Esophagus mucosa (tissue), 1 donor: ENCODE data around the gene CBX7. TPM values are rescaled to one million over a fixed set of nuclear protein-coding genes. Genes with fewer than 3 reads are reported as not detected.

ENCODE experiments used
- ATAC-seq: fragments of 200-7000 bp; cut with Tn5 transposase; one replicate; pipeline ENCODE4 v1.9.1; 2020
- total RNA-seq: library from RNA; stranded (reverse); gene quantifications from one replicate; pipeline ENCODE4 v1.2.4, GENCODE V29; 2023
- donor health status: DM: yes; HTN: yes; CAD: no.

Gene CBX7
- total RNA-seq, result 4.5 TPM

DNA sequence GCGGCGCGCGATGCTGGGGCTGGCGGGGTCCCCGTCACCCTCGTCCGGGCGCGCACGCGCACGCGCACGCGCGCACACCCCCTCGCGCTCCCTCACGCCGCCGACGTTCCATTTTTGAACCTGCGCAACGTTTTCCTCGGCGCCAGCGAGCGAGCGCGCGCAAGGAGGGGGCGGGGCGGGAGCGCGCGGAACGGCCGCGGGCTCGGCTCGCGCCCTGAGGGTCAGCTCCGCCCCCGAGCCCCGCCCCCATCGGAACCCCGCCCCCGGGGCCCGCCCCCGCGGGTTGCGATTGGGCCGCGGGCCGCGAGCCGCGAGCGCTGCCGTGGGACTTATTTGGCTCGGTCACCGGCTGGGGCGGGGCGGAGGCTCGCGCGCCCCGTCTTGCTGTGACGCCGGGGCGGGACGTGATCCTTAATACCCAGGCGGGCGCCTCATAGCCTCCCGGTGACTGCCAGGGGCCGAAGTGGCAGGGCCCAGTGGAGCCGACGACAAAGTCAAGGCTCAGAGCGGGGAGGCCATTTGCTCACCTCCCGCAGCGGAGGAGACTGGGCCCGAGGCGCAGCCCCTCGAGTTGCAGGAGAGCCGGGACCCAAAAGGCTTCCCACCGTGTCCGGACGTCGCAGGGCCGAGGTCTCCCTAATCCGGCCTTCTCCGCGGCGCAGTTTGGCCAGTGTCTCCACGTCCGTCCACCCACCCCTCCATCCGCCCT lies at the start of gene CBX7:
Gene CBX7, minus strand, starts transcription at position 170 of the 709 bp plus-strand sequence. CDS start 236 bp downstream, outside the sequence.
- ATAC-seq, result peak; percentile 94

DNA sequence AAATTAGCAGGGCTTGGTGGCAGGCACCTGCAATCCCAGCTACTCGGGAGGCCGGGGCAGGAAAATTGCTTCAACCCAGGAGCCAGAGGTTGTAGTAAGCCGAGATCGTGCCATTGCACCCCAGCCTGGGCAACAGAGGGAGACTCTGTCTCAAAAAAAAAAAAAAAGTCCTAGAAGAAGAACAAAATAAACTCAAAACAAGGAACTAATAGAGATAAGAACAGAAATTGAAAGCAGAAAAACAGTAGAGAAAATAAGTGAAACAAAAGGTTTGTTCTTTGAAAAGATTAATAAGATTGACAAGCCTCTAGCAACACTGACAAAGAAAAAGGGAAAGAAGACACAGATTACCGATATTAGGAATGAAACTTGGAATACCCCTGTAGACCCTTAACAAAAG lies 45.1 kb upstream of the CBX7 start:
- ATAC-seq, result no peak

DNA sequence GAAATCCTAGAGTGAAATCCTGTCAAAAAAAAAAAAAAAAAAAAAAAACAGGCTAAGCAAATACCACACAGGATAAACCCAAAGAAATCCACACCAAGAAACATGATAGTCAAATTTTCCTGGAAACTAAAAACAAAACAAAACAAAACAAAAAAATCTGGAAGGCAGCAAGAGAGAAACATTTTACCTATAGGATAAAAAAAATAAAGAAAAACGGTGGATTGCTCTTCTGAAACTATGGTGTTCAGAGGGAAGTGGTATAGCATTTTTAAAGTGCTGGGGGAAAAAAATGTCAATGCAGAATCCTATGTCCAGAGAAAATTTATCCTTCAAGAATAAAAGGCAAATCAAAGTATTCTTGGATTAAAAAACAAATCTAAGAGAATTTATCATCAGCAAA lies 41.6 kb upstream of the CBX7 start:
- no peak for ATAC-seq

DNA sequence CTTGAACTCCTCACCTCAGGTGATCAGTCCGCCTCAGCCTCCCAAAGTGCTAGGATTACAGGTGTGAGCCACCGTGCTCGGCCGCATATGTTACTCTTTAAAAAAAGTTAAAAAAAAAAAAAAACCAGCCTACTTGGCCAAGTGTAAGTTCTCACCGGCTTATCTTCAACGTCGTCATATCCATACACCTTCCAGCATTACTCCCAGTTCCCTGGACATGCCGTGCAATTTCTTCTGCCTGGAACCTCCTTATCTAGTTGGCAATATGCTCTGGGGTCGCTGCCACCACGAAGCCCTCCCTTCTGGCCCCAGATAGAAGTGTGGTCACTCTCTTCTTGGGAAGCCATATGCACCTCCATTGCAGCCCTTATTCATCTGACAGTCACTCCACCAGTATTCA lies 36.3 kb upstream of the CBX7 start:
- ATAC-seq, result no peak

DNA sequence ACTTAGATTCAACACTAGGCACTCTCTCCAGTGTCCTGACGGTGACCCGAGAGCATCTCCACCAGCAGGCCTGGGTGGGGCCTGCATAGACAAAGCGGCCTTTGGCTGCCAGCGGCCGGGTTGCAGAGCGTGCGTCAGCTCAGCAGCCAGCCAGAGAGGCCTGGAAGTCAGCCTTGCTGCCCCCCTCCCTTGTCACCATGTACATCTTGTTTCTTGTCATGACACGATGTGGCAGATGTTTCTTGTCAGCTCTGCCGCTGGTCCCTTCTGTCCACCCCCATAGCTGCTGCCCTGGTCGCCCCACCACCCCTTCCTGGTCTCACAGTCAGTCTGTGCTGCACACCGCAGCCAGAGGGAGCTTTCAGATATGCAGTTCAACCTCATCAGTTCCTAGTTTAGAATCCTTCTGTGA lies 33.1 kb upstream of the CBX7 start:
- ATAC-seq, result peak; percentile 62

DNA sequence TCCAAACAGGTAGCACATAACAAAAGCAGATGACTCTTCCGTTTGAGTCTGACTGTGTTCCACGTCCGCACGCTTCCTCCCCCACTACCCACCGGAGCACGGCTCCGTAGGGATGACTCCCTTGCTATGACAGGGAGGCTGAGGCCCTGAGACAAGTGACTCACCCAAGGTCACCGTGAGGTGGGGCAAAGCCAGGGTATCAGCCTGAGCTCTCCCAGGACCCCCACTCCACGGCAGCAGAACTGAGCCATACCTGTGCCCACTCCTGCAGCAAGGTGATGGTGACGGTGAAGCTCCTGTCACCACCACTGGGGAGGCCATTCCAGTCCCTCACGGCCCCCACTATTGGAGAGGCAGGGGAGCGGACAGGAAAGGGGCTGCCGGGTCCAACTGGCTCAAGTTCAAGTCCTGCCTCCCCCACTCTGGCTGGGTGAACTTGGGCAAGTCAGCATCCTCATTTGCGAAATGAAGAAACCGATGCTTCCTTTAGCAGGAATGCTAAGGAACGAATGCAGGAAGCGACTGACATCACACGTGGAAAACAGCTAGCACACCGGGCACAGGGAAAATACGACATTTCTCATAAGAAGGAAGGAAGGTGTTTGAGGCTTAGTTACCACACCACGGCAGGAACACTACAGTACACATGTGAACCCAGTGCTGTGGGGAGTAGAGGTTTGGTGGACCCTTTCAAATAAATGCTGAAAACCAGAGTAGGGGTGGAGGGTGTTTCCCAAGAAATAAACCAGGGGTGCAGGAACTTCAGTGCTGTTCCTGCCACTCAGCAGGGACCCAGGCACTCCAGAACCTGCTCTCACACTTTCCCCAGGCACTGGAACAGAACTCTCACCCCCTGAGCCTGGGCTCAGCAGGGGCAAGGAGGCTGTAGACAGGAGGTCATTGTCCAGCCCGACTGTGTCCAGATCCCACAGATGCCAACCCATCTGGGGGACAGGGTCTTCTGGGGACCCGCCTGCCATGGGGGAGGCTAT lies 32.4 kb upstream of the CBX7 start:
- peak; percentile 24 for ATAC-seq

DNA sequence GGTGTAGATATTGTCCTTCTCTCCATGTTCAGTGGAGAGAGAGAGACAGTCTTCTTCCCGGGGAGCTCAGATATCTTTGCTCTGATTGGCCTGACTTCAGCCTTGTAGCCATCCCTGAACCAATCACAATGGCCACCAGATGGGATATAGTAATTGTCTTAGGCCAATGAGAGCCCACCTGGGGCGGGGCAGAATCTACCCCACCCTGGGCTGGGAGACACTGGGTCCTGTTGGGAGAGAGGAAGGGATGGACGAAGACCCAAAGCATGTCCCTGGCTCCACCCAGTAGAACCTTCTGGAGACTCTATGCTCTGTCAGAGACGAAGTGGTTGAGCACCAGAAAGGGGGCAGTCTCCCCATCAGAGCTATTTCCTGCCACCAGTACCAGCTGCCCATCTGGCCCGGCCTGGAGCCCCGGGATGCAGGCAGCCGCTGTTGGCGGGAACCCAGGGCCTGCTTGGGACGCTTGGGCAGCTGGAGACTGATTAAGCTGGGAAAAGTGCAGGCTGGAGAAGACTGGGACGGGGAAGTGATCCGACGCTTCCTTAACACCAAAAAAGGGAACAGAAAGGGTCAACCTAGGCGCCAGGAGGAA lies 31.6 kb upstream of the CBX7 start:
- no peak for ATAC-seq

DNA sequence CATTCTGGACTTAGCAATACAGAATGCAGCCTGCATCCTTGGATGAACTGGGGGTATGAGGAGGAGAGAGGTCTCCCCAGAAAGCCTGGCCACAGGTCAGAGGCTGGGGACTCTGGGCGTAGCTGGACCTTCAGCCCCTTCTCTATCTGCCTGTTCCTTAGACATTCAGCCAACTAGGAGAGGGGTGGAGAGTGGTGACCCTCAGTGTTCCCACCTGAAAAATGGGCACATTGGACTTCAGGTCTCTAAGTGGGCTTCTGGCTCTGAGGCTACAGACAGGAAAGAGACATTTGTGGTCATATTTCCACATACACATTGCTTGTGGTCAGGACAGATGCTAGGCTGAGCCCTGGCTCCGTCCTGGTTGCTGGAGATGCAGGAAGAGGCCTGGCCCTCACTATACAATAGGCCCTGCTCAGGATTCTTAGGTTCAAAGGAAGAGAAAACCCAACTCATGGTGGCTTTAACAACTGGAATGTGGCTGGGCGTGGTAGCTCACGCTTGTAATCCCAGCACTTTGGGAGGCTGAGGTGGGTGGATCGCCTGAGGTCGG lies 30.1 kb upstream of the CBX7 start:
- no peak for ATAC-seq

DNA sequence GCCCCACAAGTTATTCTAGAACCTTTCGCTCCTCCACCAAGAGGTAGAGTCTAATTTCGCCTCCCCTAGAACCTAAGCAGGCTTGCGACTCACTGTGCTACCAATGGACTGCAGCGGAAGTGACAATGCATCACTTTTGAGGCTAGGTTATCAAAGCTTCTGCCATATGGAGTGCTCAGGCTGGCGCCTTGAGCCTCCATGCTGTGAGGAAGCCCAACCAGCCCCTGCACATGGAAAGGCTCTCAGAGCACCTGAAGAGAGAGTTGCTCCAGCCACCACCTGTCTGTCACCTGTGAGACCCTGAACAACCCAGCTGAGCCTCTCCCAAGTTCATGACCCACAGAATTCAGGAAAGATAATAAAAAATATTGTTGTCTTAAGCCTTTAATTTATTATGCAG lies 29.3 kb upstream of the CBX7 start:
- no peak for ATAC-seq

DNA sequence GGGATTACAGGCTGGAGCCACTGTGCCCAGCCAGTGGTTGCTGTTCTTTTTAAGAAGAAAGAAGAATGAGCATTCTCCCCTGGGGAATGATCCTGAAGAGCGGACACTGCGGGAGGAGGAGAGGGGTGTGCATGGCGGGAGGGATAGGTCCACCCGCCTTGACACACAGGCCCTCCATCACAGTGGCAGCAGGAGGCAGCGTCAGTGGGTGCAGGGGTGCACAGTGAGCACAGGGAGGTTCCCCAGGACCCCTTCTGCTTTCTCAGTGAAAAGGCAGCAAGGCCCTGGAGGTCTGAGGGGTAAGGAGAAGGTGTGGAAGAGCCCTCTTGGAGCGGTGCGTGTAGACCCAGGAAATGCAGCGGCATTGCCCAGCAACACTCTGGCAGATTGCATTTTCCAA lies 28.9 kb upstream of the CBX7 start:
- no peak for ATAC-seq

DNA sequence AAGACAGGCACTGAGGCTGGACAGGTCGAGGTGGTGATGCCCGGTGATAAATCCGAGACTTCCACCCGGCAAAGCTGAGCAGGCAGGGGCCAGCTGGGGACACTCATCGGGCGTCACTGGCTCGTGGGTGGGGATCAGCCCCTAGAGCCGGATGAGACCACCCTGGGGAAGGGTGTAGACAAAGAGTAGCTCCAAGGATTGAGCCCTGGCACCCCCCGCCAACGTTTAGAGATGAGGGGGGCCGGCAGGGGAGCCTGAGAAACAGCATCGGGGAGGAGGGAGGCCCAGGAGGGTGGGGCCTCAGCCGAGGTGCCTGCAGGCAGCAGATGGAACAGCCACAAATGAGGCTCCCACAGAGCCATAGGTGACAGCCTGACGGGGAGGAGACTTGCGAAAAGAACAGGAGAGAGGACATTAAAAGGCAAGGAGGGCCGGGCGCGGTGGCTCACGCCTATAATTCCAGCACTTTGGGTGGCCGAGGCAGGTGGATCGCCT lies 27.4 kb upstream of the CBX7 start:
- ATAC-seq, result no peak

DNA sequence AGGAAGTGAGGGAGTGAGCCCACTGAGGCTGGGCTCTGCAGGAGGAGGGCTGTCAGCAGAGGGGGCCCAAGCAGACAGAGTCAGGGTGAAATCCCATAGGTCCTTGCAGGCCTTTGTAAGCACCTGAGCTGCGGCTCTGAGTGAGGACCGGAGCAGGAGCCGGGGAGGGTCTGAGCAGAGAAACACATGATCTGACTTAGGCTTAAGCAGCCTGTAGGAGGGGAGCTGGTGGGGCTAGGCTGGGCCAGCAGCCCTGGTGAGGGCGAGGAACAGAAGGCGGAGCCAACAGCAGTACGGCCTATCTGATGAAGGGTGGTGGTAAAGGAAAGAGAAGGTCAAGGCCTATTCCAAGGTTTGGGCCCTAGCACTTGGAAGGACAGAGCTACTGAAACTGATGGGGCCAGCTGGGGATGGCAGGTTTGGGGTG lies 26.9 kb upstream of the CBX7 start:
- no peak for ATAC-seq

DNA sequence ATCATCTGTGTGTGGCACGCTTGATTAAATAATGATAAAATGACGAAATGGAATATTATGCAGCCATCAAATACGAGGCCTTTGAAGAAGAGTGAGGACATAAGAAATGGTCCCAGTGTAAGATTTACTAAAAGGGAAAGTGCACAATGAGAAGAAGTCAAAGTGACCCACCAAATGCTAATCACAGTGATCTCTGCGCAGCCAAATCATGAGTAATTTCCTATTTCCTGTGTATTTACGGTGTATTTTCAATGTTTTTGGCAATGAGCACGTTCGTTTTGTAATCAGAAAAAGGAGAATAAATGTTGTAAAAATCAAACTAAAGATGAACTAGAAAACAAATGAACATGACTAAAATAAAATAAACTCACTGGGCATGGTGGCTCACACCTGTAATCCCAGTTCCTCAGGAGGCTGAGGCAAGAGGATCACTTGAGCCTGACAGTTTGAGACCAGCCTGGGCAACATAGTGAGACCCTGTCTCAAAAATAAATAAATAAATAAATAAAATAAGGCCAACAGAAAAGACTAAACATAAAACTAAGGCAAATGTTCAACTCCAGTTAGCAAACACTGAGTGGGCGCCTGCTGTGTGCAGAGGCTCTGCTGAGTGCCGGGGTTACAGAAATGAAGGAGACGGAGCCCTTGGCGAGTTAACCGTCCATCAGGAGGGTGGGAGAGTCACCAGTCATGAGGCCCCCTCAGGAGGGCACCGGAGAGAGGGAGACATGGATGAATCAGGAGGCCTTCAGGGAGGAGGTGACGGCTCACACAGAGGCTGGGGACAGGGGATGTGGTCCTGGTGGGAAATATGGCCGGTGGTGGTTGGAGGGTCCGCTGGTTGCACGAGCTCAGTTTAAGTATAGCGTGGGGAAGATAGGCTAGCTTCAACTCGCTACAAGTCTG lies 26.0 kb upstream of the CBX7 start:
- ATAC-seq, result no peak

DNA sequence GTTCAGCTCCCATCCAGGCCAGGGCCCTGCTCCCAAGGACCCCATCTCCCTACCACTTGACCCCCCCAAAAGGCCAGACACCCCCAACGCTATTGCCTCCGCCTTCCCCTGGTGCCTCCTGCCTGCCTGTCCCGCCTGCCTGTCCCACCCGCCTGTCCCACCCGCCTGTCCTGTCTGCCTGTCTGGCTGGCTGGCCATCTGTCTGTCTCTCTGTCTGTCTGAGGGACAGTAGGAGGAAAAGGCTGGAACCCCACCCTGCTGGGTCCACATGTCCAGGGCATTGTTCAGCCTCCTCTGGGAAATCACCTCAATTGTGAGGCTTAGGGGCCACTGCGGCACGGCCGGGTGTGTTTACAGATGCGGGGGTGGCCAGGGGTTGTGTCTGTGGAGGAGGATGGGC lies 25.3 kb upstream of the CBX7 start:
- ATAC-seq, result no peak

DNA sequence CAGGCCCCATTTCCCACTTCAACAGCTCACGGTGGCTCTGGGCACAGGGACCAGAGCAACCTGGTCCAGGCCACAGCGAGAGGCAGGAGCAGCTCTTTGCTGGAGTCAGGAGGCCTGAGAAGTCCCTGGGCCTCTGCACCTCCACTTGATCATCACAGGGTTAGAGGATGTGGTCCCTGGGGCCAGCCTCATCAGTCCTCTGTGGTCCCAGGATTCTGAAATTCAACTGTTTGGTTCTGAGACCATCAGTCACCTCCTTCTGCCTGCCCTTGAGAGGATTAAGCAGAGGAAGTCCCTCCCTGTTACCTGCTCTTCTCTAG lies 24.9 kb upstream of the CBX7 start:
- ATAC-seq, result no peak

DNA sequence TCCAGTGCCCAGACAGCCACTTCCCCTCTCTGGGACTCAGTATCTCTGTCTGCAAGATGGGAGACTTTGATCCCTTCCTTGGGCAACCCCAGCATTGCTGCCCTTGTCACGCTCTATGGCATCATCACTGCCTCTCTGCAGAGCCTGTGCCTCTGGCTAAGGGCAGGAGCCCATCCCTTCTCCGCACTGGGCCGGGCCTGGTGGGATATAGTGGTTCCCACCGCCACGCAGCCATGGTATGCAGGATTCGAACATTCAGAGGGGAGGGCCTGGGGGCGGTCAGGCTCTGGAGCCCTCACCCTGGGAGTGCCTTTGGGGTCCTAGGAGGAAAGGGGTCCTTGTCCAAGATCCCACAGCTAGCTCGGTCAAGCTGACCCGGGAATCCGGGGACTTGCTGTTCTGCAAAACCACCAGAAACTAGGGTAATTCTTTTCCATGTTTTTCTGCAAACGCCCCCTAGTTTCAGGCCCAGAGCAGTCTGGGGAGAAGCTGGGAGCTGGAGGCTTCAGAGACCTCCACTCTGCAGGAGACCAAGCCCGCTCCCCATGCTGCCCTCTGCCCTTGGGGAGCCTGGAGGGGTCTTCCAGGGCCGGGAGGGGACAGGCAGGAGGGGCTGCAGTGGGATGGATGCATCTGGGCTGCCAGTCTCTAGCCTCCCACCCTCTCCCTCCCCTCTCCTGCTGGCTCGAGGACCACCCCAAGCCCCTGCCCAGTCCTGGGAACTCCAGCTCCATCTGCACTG lies 24.4 kb upstream of the CBX7 start:
- no peak for ATAC-seq

DNA sequence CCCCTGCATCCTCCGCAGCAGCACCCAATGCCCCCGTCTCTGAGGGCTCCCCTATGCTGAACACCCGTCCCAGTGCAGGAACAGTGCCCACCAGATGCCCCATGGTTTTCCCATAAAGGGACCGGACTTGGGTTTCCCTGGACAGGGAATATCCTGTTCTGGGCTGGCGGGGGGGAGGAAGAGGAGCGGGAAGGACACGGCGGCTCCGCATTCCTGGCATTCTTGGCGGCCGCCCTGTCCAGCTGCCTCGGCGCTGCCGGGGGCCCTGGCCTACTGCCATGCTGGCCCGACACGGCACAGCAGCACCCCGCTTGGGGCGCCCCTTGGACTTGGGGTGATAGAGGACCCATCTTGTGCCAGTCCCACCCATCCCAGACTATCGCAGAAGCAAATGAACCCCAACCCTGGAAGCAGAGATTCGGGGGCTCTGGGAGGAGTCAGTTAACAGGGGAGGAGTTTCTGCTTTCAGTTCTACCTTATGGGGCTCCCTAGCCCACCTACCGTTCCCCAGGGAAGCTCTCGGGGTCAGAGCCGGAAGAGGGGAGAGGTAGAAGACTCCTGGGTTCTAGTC lies 23.7 kb upstream of the CBX7 start:
- peak; percentile 2 for ATAC-seq

DNA sequence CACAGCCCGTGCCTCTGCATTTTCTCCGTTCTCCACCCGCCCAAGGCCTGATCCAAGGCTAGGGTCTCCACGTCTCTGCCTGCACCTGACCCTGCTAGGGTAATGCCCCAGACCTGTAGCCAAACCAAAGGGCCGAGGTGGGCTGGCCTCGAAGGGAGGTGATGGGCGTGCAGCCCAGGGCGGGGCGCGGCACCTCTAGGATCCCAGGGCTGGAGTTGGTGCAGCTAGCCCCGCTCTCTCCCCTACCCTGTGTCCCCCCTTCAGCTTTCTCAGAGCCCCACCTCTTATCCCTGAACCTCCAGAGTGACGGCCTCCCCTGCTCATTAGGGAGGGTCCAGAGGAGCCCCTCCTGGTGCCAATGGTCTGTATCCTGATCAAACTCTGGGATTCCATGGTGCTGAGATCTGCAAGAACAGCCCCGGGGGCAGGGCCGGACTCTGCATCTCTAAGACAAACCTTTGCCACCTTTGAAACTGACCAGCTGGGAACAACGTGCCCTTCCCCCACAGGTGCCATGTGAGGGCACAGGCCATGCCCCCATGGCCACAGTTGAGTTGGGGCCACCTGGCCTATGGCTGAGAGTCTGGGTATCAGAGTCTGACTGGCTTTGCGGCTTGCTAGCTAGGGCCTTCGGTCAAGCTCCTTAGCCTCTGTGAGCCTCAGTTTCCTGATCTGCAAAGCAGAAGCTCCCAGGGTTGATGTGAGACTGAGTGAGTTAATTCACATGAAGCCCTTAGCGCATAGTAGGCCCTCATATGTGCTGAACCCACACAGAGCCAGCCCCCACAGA lies 23.1 kb upstream of the CBX7 start:
- no peak for ATAC-seq

DNA sequence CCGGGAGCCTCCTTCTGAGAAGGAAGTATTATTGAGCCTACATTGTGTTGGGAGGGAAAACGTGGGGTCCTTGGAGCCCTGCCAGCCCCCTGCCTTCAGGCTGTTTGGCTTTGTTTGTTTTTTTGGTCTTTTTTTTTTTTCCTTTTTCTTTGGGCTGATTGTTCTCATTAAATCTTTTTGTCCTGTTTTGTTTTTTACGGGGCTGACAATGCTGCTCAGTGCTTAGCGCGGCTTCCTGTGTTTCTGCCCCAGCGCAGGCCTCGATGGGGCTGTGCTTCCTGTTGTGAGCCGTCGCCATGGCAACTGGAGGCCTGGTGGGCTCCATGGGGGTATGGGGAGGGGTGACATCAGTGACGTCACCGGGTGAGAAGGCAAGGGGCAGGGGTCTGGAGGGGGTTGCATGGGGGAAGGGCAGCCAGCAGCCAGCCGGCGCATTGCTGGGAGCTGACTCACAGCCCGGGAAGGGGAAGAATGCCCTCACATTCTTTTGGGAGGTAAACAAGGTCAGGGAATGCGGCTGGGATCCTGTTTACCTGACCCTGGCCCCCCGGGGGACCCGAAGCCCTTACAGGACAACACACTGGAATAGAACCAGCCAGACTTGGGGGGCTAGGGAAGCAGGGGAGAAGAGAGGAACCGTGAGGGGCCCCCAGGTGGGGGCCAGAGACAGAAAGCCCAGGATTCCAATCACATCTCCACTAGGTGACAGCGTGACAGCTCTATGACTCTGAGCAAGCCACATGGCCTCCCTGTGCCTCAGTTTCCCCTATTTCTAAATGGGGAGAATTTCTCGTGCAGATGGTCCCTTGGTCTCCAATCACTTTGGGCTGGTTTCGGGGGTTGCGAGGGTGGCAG lies 22.2 kb upstream of the CBX7 start:
- peak; percentile 33 for ATAC-seq
